Endothelial cell of umbilical vein (primary cell): ENCODE measurements around the gene BORCS5. TPM values are rescaled to one million over a fixed set of nuclear protein-coding genes. Genes with fewer than 3 reads are reported as not detected.
"Not testable (repeated sequence)": the region's sequence is repeated elsewhere in the genome, so short reads cannot be mapped to it uniquely, and the experiment has no call there.

Experiments used
- BruUV-seq: library from RNA; stranded (reverse); fragments of 400-500 nt; replicated peaks from 2 replicates; lab custom pipeline; 2021; lab: Mats Ljungman, UMichigan
- CTCF ChIA-PET: fragments of 300-600, 350-600 bp; sonication (Branson Sonifier 250); formaldehyde crosslinking; loops from one replicate; lab custom pipeline; 2021; ENCODE audit warnings: antibody characterized with exemption, inconsistent platforms; lab: Charles Lee
- POLR2A ChIA-PET: fragments of 300-600, 350-600 bp; sonication (Branson Sonifier 250); formaldehyde crosslinking; loops from one replicate; lab custom pipeline; 2021; ENCODE audit warnings: antibody characterized with exemption, inconsistent platforms; lab: Charles Lee
- DNase-seq: peaks from one replicate; pipeline ENCODE4 v3.0.0-alpha.2; 2011; ENCODE audit warnings: low read depth, low spot score
- FAIRE-seq: peaks from 2 replicates; lab custom pipeline; 2011; peaks lifted over from hg19 to GRCh38; lab: Jason Lieb, UNC
- H2AFZ ChIP-seq: 2 replicates; pipeline ENCODE4 v1.6.0; 2012; ENCODE audit warnings: low read depth, low read length, control low read depth, inconsistent platforms
- H3K27ac ChIP-seq: 2 replicates; pipeline ENCODE4 v1.5.1; 2011; ENCODE audit warnings: low read depth, mild to moderate bottlenecking, control low read depth, low read length, moderate library complexity; ENCODE audit not compliant: insufficient read depth
- H3K27me3 ChIP-seq, 2 experiments: 2 replicates each; pipeline versions ENCODE4 v1.6.0 to v1.6.1; 2011; ENCODE audit warnings: low read length in 2 of 2, mixed read lengths in 1 of 2; ENCODE audit not compliant: control insufficient read depth in 2 of 2, insufficient read depth in 2 of 2
- H3K36me3 ChIP-seq, 2 experiments: 2 replicates in 1 of 2; 3 replicates in 1 of 2; pipeline ENCODE4 v1.5.1; 2011; ENCODE audit warnings: low read length in 2 of 2, mild to moderate bottlenecking in 1 of 2, moderate library complexity in 1 of 2; ENCODE audit not compliant: control insufficient read depth in 2 of 2, insufficient read depth in 2 of 2; ENCODE audit errors: extremely low read depth in 1 of 2
- H3K4me1 ChIP-seq: 3 replicates; pipeline ENCODE4 v1.5.1; 2011; ENCODE audit warnings: mild to moderate bottlenecking, low read length; ENCODE audit not compliant: control insufficient read depth, insufficient read depth; ENCODE audit errors: extremely low read depth
- H3K4me2 ChIP-seq: 2 replicates; pipeline ENCODE4 v1.6.1; 2011; ENCODE audit warnings: low read length, control low read depth, mixed read lengths; ENCODE audit not compliant: insufficient read depth
- H3K4me3 ChIP-seq, 3 experiments: fragments of 200-600 bp in 1 of 3; sonication (generic), shearing (Covaris generic) in 1 of 3; replicated peaks in 1 of 3; 2 replicates each; pipeline ENCODE4 v1.5.1; 2011 to 2016; ENCODE audit warnings: control low read depth in 3 of 3, low read length in 3 of 3, mild to moderate bottlenecking in 2 of 3, inconsistent platforms in 1 of 3, low read depth in 1 of 3, moderate library complexity in 1 of 3; ENCODE audit not compliant: insufficient read depth in 1 of 3
- H3K79me2 ChIP-seq: 2 replicates; pipeline ENCODE4 v1.6.0; 2012; ENCODE audit warnings: low read length, inconsistent platforms; ENCODE audit not compliant: control insufficient read depth, insufficient read depth
- H3K9ac ChIP-seq: replicated peaks from 2 replicates; pipeline ENCODE3; 2011; ENCODE audit warnings: low read length, control low read depth; ENCODE audit not compliant: insufficient read depth; ENCODE audit errors: extremely low read depth
- H3K9me1 ChIP-seq: replicated peaks from 3 replicates; pipeline ENCODE4 v1.6.0; 2011; ENCODE audit warnings: mild to moderate bottlenecking, low read length; ENCODE audit not compliant: control insufficient read depth, insufficient read depth; ENCODE audit errors: extremely low read depth
- H3K9me3 ChIP-seq: replicated peaks from 2 replicates; pipeline ENCODE4 v1.5.1; 2012; ENCODE audit warnings: low read length, inconsistent platforms; ENCODE audit not compliant: control insufficient read depth, insufficient read depth
- H4K20me1 ChIP-seq: replicated peaks from 2 replicates; pipeline ENCODE3; 2011; ENCODE audit warnings: mild to moderate bottlenecking, low read length; ENCODE audit not compliant: control insufficient read depth, insufficient read depth; ENCODE audit errors: extremely low read depth
- GATA2 ChIP-seq: IDR thresholded peaks from 2 replicates; pipeline ENCODE4 v1.7.0; 2011; ENCODE audit warnings: low read depth, mild to moderate bottlenecking, moderate library complexity, mixed read lengths, low read length; ENCODE audit not compliant: insufficient read length, insufficient read depth
- POLR2A ChIP-seq: IDR thresholded peaks from 2 replicates; pipeline ENCODE4 v1.6.1; 2012; ENCODE audit warnings: low read depth, mild to moderate bottlenecking, control low read depth, low read length
- dilution Hi-C: fragments of 300-500 bp; cut with MboI; formaldehyde crosslinking; loops from one replicate; pipeline ENCODE4 v1.15.0; 2019; ENCODE audit warnings: low sequenced_read_pairs; ENCODE audit not compliant: extremely low pct_ligation_motif_present
- intact Hi-C: fragments of 100-400 bp; cut with micrococcal nuclease; formaldehyde crosslinking; loops from one replicate; pipeline ENCODE4 v1.10.0; 2022
- polyA plus RNA-seq, 4 experiments: library from polyadenylated mRNA; depleted of rRNA in 3 of 4; stranded (reverse) in 3 of 4; unstranded in 1 of 4; fragments of >200 nt; gene quantifications; 2 replicates each; pipeline versions ENCODE4 v1.2.1 to v1.2.3, GENCODE V29; 2011 to 2012; ENCODE audit warnings: missing spikeins in 1 of 4
- total RNA-seq: library from RNA; stranded (reverse); gene quantifications from 2 replicates; pipeline ENCODE4 v1.2.3, GENCODE V29; 2021
- TF ChIP-seq, protein P1 (sequence below): IDR thresholded peaks from 2 replicates; pipeline ENCODE4 v1.6.1; 2011; ENCODE audit not compliant: insufficient read depth, insufficient read length

The BORCS5 gene
- total and polyA plus RNA-seq, 2 donors (not counting 3 experiments of a cell fraction or from before 2014, with no cell fraction given): 8.3 to 10.5 TPM

DNA sequence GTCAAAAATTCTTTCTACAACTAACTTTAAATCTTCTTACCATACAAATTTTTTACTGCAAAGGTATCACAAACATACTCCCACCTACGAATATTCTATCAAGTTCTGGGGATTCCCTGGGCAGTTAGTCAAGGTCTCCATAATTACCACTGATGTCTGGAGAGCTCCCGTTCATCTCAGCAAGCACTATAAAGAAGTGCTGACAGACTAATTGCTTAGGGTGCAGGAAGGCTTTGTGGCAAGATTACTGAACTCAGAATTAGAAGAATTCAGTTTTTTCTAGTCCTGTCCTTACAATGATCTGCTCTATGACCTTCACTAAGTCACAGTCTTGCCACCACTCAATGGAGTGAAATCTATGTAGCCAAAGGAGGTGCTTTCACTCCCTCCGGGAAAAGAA lies 144.2 kb downstream of the BORCS5 start:
- no TSS peak for BruUV-seq
- no peak overlapping the region for H3K4me2 ChIP-seq
- intact Hi-C loops (no loop called here), dilution Hi-C loops (no loop called here)
- H3K4me3 ChIP-seq: no peak overlapping the region
- CTCF ChIA-PET: no interaction called here
- H3K9me3 ChIP-seq: no peaks in the 10 kb centered on the region
- H2AFZ ChIP-seq: no peak overlapping the region
- H3K79me2 ChIP-seq: peaks cover 9% of the 10 kb centered on the region
- H3K9me1 ChIP-seq: no peaks in the 10 kb centered on the region
- no peak overlapping the region for H3K27ac ChIP-seq
- no peaks in the 10 kb centered on the region for H4K20me1 ChIP-seq
- no peaks in the 10 kb centered on the region for H3K36me3 ChIP-seq
- FAIRE-seq (no peak), DNase-seq (no peak)
- TF ChIP-seq GATA2: no peak
- TF ChIP-seq, protein P1, sequence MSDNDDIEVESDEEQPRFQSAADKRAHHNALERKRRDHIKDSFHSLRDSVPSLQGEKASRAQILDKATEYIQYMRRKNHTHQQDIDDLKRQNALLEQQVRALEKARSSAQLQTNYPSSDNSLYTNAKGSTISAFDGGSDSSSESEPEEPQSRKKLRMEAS: no peak
- TF ChIP-seq POLR2A: no peak
- no peaks in the 10 kb centered on the region for H3K27me3 ChIP-seq
- H3K4me1 ChIP-seq: peaks cover 5% of the 10 kb centered on the region
- no peak overlapping the region for H3K9ac ChIP-seq
- POLR2A ChIA-PET: no interaction called here

DNA sequence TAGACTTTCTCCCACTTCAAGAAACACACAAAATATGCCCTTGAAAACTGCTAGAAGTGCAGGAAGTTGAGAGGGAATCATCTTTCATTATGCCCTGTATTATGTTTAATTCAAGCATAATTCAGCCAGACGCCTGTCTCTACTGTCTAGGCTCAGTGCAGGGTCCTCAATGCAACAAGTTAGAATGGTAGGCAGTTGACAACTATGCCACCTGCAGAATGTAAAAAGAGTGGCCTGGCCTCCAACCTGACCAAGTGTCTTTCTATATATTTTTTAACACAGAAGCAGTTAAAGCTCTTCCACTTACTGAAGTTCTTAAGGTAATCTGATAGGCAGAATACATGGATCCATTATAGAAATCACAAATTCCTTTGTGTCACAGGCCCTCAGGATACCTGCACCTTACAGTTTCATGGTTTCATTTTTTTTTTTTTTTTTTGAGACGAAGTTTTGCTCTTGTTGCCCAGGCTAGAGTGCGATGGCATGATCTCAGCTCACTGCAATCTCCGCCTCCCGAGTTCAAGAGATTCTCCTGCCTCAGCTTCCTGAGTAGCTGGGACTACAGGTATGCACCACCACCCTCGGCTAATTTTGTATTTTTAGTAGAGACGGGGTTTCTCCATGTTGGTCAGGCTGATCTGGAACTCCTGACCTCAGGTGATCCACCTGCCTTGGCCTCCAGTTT lies 145.4 kb downstream of the BORCS5 start:
- POLR2A ChIA-PET, intact Hi-C loops, H2AFZ ChIP-seq, H3K27me3 ChIP-seq, H3K9me3 ChIP-seq, H3K36me3 ChIP-seq, DNase-seq, H3K79me2 ChIP-seq, H3K4me2 ChIP-seq, BruUV-seq, H4K20me1 ChIP-seq, FAIRE-seq, H3K27ac ChIP-seq, H3K9ac ChIP-seq, dilution Hi-C loops, H3K9me1 ChIP-seq, H3K4me3 ChIP-seq: not testable (repeated sequence)
- H3K4me1 ChIP-seq: peaks cover 14% of the 10 kb centered on the region
- CTCF ChIA-PET: interaction anchor here (0.6 kb wide), 1 partner anchor 12 kb away, joined by 3 read pairs; no protein-coding TSS in a partner anchor
